M059J (cell line): ENCODE measurements around the gene UBXN4. TPM values are rescaled to one million over a fixed set of nuclear protein-coding genes. Genes with fewer than 3 reads are reported as not detected.
"Not testable (repeated sequence)": the region's sequence is repeated elsewhere in the genome, so short reads cannot be mapped to it uniquely, and the experiment has no call there.

Experiments
- DNase-seq: peaks from one replicate; pipeline ENCODE4 v3.0.0-alpha.2; 2012; ENCODE audit warnings: low read depth
- total RNA-seq: library from RNA; depleted of rRNA; stranded (reverse); fragments of >200 nt; shearing (Covaris generic); gene quantifications from 2 replicates; pipeline ENCODE4 v1.2.3, GENCODE V29; 2014

Gene UBXN4
- total RNA-seq, 1 experiment from 2014 or later = 55.5 TPM

GRCh38 chr2:135768863-135769262 lies 27.2 kb downstream of the UBXN4 start:
- DNase-seq = no peak

GRCh38 chr2:135773319-135773718 lies 31.7 kb downstream of the UBXN4 start:
- no peak for DNase-seq

- DNase-seq = no peak
Measured at GRCh38 chr2:135773917-135774316, 32.3 kb downstream of the UBXN4 start.

- DNase-seq = no peak
Measured at GRCh38 chr2:135775420-135775819, 33.8 kb downstream of the UBXN4 start.

GRCh38 chr2:135776367-135776766 lies 34.7 kb downstream of the UBXN4 start:
- no peak for DNase-seq

- no peak for DNase-seq
Measured at GRCh38 chr2:135782231-135782630, 40.6 kb downstream of the UBXN4 start.

GRCh38 chr2:135783439-135783838 lies 41.8 kb downstream of the UBXN4 start:
- no peak for DNase-seq

- DNase-seq = no peak
Measured at GRCh38 chr2:135785032-135785431, 43.4 kb downstream of the UBXN4 start.

- DNase-seq = peak; percentile 92
Measured at GRCh38 chr2:135786823-135787222, 45.2 kb downstream of the UBXN4 start.

GRCh38 chr2:135790423-135790822 lies 48.8 kb downstream of the UBXN4 start:
- no peak for DNase-seq

- peak; percentile 73 for DNase-seq
Measured at GRCh38 chr2:135791418-135792190, 49.9 kb downstream of the UBXN4 start.

GRCh38 chr2:135792401-135793150 lies 50.9 kb downstream of the UBXN4 start:
- no peak for DNase-seq

- DNase-seq = not testable (repeated sequence)
Measured at GRCh38 chr2:135795641-135796040, 54.0 kb downstream of the UBXN4 start.

GRCh38 chr2:135796606-135797005 lies 55.0 kb downstream of the UBXN4 start:
- no peak for DNase-seq

- DNase-seq = peak; percentile 68
Measured at GRCh38 chr2:135797497-135798274, 56.0 kb downstream of the UBXN4 start.

GRCh38 chr2:135798275-135798705 lies 56.6 kb downstream of the UBXN4 start:
- DNase-seq = no peak

GRCh38 chr2:135798762-135799161 lies 57.1 kb downstream of the UBXN4 start:
- DNase-seq = no peak

- DNase-seq = no peak
Measured at GRCh38 chr2:135799738-135800137, 58.1 kb downstream of the UBXN4 start.

- DNase-seq = no peak
Measured at GRCh38 chr2:135800513-135801460, 59.1 kb downstream of the UBXN4 start.

GRCh38 chr2:135802350-135802749 lies 60.7 kb downstream of the UBXN4 start:
- DNase-seq = no peak

GRCh38 chr2:135803278-135803677 lies 61.6 kb downstream of the UBXN4 start:
- DNase-seq = no peak
